ENCODE results near the gene DCN.

DNA sequence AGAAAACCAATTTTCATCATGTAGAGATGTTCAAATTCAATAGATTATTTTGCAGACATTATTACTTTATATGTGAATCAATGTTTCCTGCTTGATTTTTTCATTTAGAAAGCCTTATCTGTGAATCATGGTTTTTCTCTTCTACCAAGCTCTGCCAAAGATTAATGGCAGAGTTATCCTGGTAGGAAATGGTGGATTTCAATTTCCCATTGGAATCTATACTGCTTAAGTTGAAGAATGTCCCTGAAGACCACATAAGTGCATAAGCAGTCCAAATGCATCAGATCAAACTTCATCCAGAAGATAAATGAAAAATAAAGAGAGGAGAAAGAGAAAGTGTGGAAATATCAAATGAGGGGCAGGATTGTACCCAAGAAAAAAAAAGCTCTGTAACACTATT lies 76.3 kb downstream of the DCN start:
- TF ChIP-seq CTCF (IDR thresholded peaks at IDR 0.05), result no peak
- TF ChIP-seq POLR2A (IDR thresholded peaks at IDR 0.05), result no peak
- TF ChIP-seq POLR2AphosphoS5 (IDR thresholded peaks at IDR 0.05), result no peak
- no peak for TF ChIP-seq EP300 (IDR thresholded peaks at IDR 0.05)
